ENCODE measurements around the gene OR2Z1.

Gene OR2Z1

GRCh38 chr19:8695501-8695900, 25.9 kb upstream of the OR2Z1 start:
- no peak overlapping the region for H3K4me3 ChIP-seq (ENCODE audit: low read length)
- no peak for TF ChIP-seq CTCF (IDR thresholded peaks at IDR 0.05; ENCODE audit: insufficient read depth, low read depth, low read length, missing control alignments)
- no peak for DNase-seq (ENCODE audit: low read depth)

GRCh38 chr19:8695911-8696310, 25.5 kb upstream of the OR2Z1 start:
- H3K4me3 ChIP-seq (ENCODE audit: low read length), result no peak overlapping the region
- TF ChIP-seq CTCF (IDR thresholded peaks at IDR 0.05; ENCODE audit: insufficient read depth, low read depth, low read length, missing control alignments), result no peak
- no peak for DNase-seq (ENCODE audit: low read depth)

GRCh38 chr19:8696993-8697392, 24.4 kb upstream of the OR2Z1 start:
- DNase-seq (ENCODE audit: low read depth), result no peak
- no peak overlapping the region for H3K4me3 ChIP-seq (ENCODE audit: low read length)
- TF ChIP-seq CTCF (IDR thresholded peaks at IDR 0.05; ENCODE audit: insufficient read depth, low read depth, low read length, missing control alignments), result no peak

GRCh38 chr19:8697671-8698432, 23.6 kb upstream of the OR2Z1 start:
- DNase-seq (ENCODE audit: low read depth), result no peak
- no peak overlapping the region for H3K4me3 ChIP-seq (ENCODE audit: low read length)
- no peak for TF ChIP-seq CTCF (IDR thresholded peaks at IDR 0.05; ENCODE audit: insufficient read depth, low read depth, low read length, missing control alignments)

- no peak for DNase-seq (ENCODE audit: low read depth)
- TF ChIP-seq CTCF (IDR thresholded peaks at IDR 0.05; ENCODE audit: insufficient read depth, low read depth, low read length, missing control alignments), result no peak
- H3K4me3 ChIP-seq (ENCODE audit: low read length), result no peak within 1 kb of the TSS
Observed at GRCh38 chr19:8698433-8699063, 22.9 kb upstream of the OR2Z1 start, which contains the start of gene ACTL9. Gene ACTL9, minus strand, starts transcription at chr19:8698795. Its CDS starts 94 bp downstream, at chr19:8698701.

- DNase-seq (ENCODE audit: low read depth), result no peak
- no peak for TF ChIP-seq CTCF (IDR thresholded peaks at IDR 0.05; ENCODE audit: insufficient read depth, low read depth, low read length, missing control alignments)
- no peak overlapping the region for H3K4me3 ChIP-seq (ENCODE audit: low read length)
Observed at GRCh38 chr19:8699908-8700307, 21.5 kb upstream of the OR2Z1 start.
